HG02885 (cell line): ENCODE results near the gene PDGFD.

ENCODE experiments used
- ATAC-seq: cut with Tn5 transposase; IDR thresholded peaks from one replicate; pipeline ENCODE4 v1.9.1; 2021; ENCODE audit warnings: mild to moderate bottlenecking; ENCODE audit not compliant: unreplicated experiment, poor library complexity

PDGFD gene

GRCh38 chr11:104164028-104164520, at the start of gene PDGFD:
TSS of gene PDGFD (minus strand) at chr11:104164147.
- ATAC-seq = peak; percentile 92

DNA sequence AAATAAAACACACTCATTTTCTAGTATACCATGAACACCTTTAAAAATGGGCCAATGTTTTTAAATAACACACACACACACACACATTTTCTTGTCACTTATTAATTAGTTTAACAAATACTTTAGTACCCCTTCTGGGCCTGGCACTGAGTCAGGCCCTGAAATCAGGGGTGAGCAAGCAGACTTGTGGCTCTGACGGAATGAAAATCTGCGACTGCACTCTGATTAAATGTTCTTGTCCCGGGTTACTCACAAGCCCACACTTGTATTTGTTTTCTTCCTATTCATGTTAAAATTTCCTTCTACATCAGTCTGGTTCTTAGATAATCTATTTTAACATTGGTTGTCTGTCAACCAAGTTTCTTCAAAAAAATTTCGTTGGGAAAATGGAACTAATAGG, 43.0 kb upstream of the PDGFD start:
- ATAC-seq = no peak

- no peak for ATAC-seq
These were observed 41.9 kb upstream of the PDGFD start for GRCh38 chr11:104205838-104206237.

DNA sequence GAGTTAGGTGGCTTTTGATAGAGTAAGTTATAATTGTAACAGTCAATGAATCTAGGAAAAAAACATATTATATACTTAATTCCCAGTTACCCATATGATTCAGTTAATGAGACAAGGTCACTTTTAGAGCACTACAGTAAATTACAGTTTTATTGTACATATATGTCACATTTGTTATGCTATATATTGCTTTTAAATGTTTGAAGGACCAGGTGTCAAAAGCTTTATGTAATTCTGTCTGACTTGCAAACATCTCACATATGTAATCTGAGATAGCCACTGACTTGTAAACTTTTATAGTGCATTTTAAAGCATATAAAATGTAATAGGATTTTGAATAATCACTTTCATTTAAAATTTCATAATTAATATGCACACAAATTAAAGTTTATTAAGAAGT, 36.7 kb upstream of the PDGFD start:
- ATAC-seq = no peak

- no peak for ATAC-seq
These were observed 35.1 kb upstream of the PDGFD start for GRCh38 chr11:104199053-104199452.

GRCh38 chr11:104198576-104198975, 34.6 kb upstream of the PDGFD start:
- ATAC-seq = no peak

GRCh38 chr11:104191124-104191523, 27.2 kb upstream of the PDGFD start:
- no peak for ATAC-seq

GRCh38 chr11:104183593-104183992, 19.6 kb upstream of the PDGFD start:
- ATAC-seq = no peak

GRCh38 chr11:104175769-104176168, 11.8 kb upstream of the PDGFD start:
- no peak for ATAC-seq

GRCh38 chr11:104169091-104169490, 5.1 kb upstream of the PDGFD start:
- no peak for ATAC-seq

- ATAC-seq = no peak
These were observed 1.1 kb upstream of the PDGFD start for GRCh38 chr11:104165014-104165413.

DNA sequence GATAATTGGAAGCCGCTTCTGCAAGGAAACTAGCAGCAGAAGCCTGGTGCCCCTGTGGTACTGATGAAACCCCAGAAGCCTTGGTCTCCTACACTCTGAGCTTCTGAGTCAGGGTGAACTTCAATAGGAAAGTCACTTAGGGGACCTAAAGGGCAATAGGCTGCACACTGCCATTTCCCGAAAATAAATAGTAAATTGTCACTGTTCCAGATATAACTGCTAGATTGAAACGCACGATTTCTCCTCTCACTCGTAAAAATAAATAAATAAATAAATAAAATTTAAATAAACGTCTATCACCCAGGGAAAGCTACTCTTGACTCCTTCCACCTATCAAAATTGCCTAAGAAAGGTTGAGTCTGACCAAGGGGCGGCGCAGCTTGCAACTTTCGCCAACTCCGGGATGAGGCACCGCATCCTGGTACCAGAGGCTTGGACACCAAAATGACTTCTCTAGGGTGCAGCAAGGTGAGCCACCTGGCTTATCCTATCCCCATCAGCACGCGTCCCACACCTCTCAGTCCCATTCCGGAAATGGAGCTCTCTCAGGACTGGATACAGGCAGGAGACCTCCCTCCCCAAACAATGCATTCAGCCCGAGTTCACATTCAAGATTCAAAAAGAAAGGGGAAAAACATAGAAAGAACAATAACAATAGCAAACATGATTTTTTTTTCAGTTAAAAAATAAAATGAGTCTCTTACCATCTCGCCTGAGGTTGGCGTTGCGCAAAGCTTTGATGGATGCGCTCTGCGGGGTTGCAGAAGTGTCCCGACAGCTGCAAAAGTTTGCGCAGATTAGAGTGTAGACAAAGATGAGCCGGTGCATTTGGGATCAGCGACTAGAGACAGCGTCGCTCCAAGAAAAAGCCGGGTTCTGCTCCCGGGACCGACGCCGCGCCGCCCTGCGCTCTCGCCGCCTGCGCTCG, 583 bp downstream of the PDGFD start:
- peak; percentile 8 for ATAC-seq

DNA sequence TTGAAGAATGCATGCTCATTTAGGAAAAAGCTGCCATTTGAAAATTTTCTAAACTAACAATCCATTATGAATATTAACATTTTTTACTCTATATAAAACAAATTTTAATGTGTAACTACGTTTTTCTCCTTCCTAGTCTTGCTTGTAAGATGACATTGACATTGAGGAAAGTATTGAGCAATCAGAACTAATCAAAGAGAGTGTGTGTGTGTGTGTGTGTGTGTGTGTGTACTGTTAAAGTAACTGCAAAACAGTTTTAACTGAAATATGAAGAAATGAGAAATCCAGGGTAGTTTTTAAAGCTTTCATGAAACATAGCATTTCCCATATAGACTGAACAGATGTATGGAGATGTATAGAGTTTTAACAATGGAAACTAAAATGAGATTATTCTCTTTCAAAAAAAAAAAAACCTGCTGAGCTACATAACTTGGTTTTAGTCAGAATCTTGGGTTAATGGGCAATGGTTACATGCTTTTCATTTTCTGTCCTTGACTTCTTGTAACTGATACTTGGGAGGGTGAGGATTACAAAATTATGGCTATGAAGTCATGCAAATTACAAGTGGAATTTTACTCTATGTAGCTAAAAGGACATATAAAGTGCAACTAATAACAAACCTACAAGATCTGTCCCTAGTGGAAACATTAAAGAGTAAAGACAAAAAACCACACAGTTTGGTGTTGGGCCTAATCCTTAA, 2.0 kb downstream of the PDGFD start:
- no peak for ATAC-seq

DNA sequence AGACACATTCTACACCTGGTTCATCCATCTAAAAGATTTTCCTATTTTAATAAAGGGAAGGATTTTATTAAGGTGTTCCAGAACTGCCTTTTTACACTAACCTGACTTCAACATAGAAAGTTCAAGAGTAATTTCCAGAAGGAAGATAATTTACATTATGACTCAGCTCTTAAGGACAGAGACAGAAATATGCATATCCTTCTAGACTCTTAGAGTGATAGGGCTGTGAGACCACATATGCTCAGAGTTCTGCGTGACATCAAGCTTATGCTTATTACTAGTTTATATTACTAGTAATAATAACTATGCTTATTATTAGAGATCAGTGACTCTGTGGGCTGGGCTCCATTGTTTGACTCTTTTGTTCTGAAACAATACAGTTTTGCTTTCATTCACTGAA, 4.6 kb downstream of the PDGFD start:
- ATAC-seq = no peak

- no peak for ATAC-seq
These were observed 8.6 kb downstream of the PDGFD start for GRCh38 chr11:104155375-104155774.

- ATAC-seq = no peak
These were observed 9.7 kb downstream of the PDGFD start for GRCh38 chr11:104154296-104154695.

DNA sequence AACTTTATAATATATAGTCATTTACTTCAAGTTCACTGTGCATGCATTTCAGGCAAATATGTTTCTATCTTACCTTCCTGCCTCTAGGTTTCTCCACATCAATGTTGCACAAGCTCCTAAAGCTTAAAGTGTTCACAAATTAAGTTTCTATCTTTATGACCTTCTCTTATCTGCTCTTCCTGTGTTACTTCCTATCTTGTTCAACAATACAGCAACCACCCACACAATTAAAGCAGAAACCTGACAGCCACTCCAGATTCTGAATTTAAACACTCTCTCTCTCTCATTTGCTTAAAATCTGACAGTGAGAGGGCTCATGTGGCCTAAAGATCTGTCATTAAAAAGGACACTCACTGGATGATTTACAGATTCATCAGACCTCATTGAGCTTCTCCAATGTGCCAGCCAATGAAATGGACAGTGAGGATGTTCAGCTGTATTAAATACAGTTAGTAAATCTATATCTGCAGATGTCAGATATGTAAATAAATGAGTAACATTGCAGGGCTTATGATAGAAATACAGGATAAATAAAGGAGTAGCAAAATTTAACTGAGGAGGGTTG, 10.9 kb downstream of the PDGFD start:
- ATAC-seq = peak; percentile 48

- no peak for ATAC-seq
These were observed 12.3 kb downstream of the PDGFD start for GRCh38 chr11:104151404-104152204.

- no peak for ATAC-seq
These were observed 15.2 kb downstream of the PDGFD start for GRCh38 chr11:104148706-104149105.

GRCh38 chr11:104148074-104148473, 15.9 kb downstream of the PDGFD start:
- ATAC-seq = no peak
